ENCODE data around the gene ENOX1. TPM values are rescaled to one million over a fixed set of nuclear protein-coding genes. Genes with fewer than 3 reads are reported as not detected.

Gene ENOX1
- total RNA-seq, 1 experiment from 2014 or later = 1.5 TPM

- Mint-ChIP-seq H3K9me3 (ENCODE audit: low read depth, unreplicated experiment) (no peaks in the 10 kb centered on the region), H3K36me3 (ENCODE audit: insufficient read depth, unreplicated experiment) (no peaks in the 10 kb centered on the region), H3K27me3 (ENCODE audit: unreplicated experiment) (no peaks in the 10 kb centered on the region), H3K27ac (ENCODE audit: unreplicated experiment) (no peak overlapping the region), H3K4me3 (ENCODE audit: low read depth, unreplicated experiment) (no peak overlapping the region), H3K4me1 (ENCODE audit: low read depth, unreplicated experiment) (peaks cover 16% of the 10 kb centered on the region)
- DNase-seq = no peak
- intact Hi-C loops (cut with micrococcal nuclease; ENCODE audit: unreplicated experiment) = no loop called here
- no TSS peak for BruUV-seq (replicated peaks)
- CTCF ChIA-PET = no interaction called here
- TF ChIP-seq, protein P1, sequence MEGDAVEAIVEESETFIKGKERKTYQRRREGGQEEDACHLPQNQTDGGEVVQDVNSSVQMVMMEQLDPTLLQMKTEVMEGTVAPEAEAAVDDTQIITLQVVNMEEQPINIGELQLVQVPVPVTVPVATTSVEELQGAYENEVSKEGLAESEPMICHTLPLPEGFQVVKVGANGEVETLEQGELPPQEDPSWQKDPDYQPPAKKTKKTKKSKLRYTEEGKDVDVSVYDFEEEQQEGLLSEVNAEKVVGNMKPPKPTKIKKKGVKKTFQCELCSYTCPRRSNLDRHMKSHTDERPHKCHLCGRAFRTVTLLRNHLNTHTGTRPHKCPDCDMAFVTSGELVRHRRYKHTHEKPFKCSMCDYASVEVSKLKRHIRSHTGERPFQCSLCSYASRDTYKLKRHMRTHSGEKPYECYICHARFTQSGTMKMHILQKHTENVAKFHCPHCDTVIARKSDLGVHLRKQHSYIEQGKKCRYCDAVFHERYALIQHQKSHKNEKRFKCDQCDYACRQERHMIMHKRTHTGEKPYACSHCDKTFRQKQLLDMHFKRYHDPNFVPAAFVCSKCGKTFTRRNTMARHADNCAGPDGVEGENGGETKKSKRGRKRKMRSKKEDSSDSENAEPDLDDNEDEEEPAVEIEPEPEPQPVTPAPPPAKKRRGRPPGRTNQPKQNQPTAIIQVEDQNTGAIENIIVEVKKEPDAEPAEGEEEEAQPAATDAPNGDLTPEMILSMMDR (IDR thresholded peaks at IDR 0.05; ENCODE audit: unreplicated experiment) = no peak
Measured at GRCh38 chr13:43428545-43429296, 358.1 kb downstream of the ENOX1 start.

DNA sequence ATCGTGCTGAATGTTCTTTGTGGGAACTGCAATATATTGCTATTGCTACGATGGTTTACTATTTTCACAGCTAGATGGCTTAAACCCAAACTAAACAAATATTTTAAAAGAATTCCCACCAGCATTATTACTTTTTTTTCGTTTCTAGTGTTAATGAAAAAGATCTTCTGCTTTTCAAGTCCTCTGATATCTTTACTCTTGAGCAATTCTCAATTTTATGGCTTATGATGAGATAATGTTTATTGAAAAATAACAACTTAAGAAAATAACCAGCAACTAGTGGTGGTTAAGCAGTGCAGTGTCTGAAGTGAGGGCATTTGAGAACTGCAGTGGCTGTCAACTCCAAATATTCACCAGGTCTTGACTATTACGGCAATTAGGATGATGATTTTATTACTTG is 360.4 kb downstream of the ENOX1 start:
- TF ChIP-seq, protein P1 (IDR thresholded peaks at IDR 0.05; ENCODE audit: unreplicated experiment) = no peak
- DNase-seq = no peak
- CTCF ChIA-PET = no interaction called here
- H3K27me3 Mint-ChIP-seq (ENCODE audit: unreplicated experiment) = no peaks in the 10 kb centered on the region
- no peaks in the 10 kb centered on the region for H3K9me3 Mint-ChIP-seq (ENCODE audit: low read depth, unreplicated experiment)
- BruUV-seq (replicated peaks) = no TSS peak
- H3K4me1 Mint-ChIP-seq (ENCODE audit: low read depth, unreplicated experiment) = peaks cover 6% of the 10 kb centered on the region
- intact Hi-C loops (cut with micrococcal nuclease; ENCODE audit: unreplicated experiment) = no loop called here
- H3K36me3 Mint-ChIP-seq (ENCODE audit: insufficient read depth, unreplicated experiment) = no peaks in the 10 kb centered on the region
- H3K4me3 Mint-ChIP-seq (ENCODE audit: low read depth, unreplicated experiment) = no peak overlapping the region
- H3K27ac Mint-ChIP-seq (ENCODE audit: unreplicated experiment) = no peak overlapping the region

GRCh38 chr13:43425234-43425633 is 361.5 kb downstream of the ENOX1 start:
- Mint-ChIP-seq H3K9me3 (ENCODE audit: low read depth, unreplicated experiment) (peaks cover 2% of the 10 kb centered on the region), H3K36me3 (ENCODE audit: insufficient read depth, unreplicated experiment) (no peaks in the 10 kb centered on the region), H3K4me3 (ENCODE audit: low read depth, unreplicated experiment) (no peak overlapping the region), H3K27me3 (ENCODE audit: unreplicated experiment) (no peaks in the 10 kb centered on the region), H3K27ac (ENCODE audit: unreplicated experiment) (no peak overlapping the region), H3K4me1 (ENCODE audit: low read depth, unreplicated experiment) (no peaks in the 10 kb centered on the region)
- no peak for DNase-seq
- BruUV-seq (replicated peaks) = no TSS peak
- intact Hi-C loops (cut with micrococcal nuclease; ENCODE audit: unreplicated experiment) = no loop called here
- TF ChIP-seq, protein P1 (IDR thresholded peaks at IDR 0.05; ENCODE audit: unreplicated experiment) = no peak
- CTCF ChIA-PET = no interaction called here

DNA sequence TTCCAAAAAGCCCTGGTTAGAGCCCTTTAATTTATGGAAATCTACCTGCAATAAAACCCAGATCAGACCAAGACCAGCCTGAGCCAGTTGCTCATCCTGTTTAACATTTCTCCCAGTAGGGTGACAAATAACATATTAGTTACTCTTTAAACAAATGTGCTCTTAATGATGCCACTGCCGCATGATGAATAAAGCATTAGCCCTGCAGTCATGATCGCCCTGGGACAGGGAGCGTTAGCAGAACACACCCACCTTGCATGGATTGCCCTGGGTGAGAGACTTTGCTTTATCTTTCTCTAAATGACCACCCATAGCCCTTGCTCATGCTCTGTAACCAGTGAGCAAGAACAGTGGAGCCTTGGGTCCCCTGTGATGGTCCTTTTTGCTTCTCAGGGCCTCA is 362.4 kb downstream of the ENOX1 start:
- Mint-ChIP-seq H3K4me1 (ENCODE audit: low read depth, unreplicated experiment) (no peaks in the 10 kb centered on the region), H3K36me3 (ENCODE audit: insufficient read depth, unreplicated experiment) (no peaks in the 10 kb centered on the region), H3K27ac (ENCODE audit: unreplicated experiment) (no peak overlapping the region), H3K9me3 (ENCODE audit: low read depth, unreplicated experiment) (peaks cover 2% of the 10 kb centered on the region), H3K4me3 (ENCODE audit: low read depth, unreplicated experiment) (no peak overlapping the region), H3K27me3 (ENCODE audit: unreplicated experiment) (no peaks in the 10 kb centered on the region)
- CTCF ChIA-PET = no interaction called here
- TF ChIP-seq, protein P1 (IDR thresholded peaks at IDR 0.05; ENCODE audit: unreplicated experiment) = no peak
- no TSS peak for BruUV-seq (replicated peaks)
- DNase-seq = no peak
- intact Hi-C loops (cut with micrococcal nuclease; ENCODE audit: unreplicated experiment) = no loop called here
